NCI-H2227 (cell line): ENCODE data around the gene ACADS.

ENCODE experiments used
- DNase-seq: peaks from one replicate; lab custom pipeline; 2025; ENCODE audit not compliant: unreplicated experiment; lab: John Stamatoyannopoulos, UW

ACADS gene

GRCh38 chr12:120700886-120701285, 24.7 kb upstream of the ACADS start:
- no peak for DNase-seq

GRCh38 chr12:120702637-120703036, 23.0 kb upstream of the ACADS start:
- no peak for DNase-seq

- DNase-seq, result no peak
Measured at GRCh38 chr12:120703311-120703942, 22.2 kb upstream of the ACADS start.

- DNase-seq, result no peak
Measured at GRCh38 chr12:120705618-120706017, 20.0 kb upstream of the ACADS start.

- DNase-seq, result no peak
Measured at GRCh38 chr12:120706029-120706428, 19.6 kb upstream of the ACADS start.

GRCh38 chr12:120708651-120709050, 17.0 kb upstream of the ACADS start:
- no peak for DNase-seq

- DNase-seq, result peak; percentile 81
Measured at GRCh38 chr12:120710031-120710804, 15.4 kb upstream of the ACADS start, which contains the start of gene UNC119B. Gene UNC119B, plus strand, starts transcription at chr12:120710458. Its CDS starts 17 bp downstream, at chr12:120710475.

- DNase-seq, result no peak
Measured at GRCh38 chr12:120710805-120711296, 14.8 kb upstream of the ACADS start.

GRCh38 chr12:120711411-120711810, 14.2 kb upstream of the ACADS start:
- peak; percentile 36 for DNase-seq

GRCh38 chr12:120712610-120713009, 13.0 kb upstream of the ACADS start:
- DNase-seq, result no peak

- DNase-seq, result peak; percentile 87
Measured at GRCh38 chr12:120713861-120714482, 11.7 kb upstream of the ACADS start.

GRCh38 chr12:120718055-120718454, 7.6 kb upstream of the ACADS start:
- DNase-seq, result no peak

- no peak for DNase-seq
Measured at GRCh38 chr12:120719072-120719471, 6.6 kb upstream of the ACADS start.

GRCh38 chr12:120719496-120720233, 6.0 kb upstream of the ACADS start:
- DNase-seq, result no peak

- DNase-seq, result no peak
Measured at GRCh38 chr12:120720234-120720986, 5.2 kb upstream of the ACADS start.

- DNase-seq, result no peak
Measured at GRCh38 chr12:120720987-120721801, 4.4 kb upstream of the ACADS start.

- no peak for DNase-seq
Measured at GRCh38 chr12:120721866-120722265, 3.8 kb upstream of the ACADS start.

- DNase-seq, result no peak
Measured at GRCh38 chr12:120722784-120723183, 2.8 kb upstream of the ACADS start.

GRCh38 chr12:120724720-120725119, 906 bp upstream of the ACADS start:
- DNase-seq, result no peak
